Activated CD4-positive, alpha-beta T cell treated with anti-CD3 and anti-CD28 coated beads for 24 hours (primary cell): ENCODE results near the gene LRBA.

Experiments
- DNase-seq, 2 donors: peaks; one replicate each; pipeline ENCODE4 v3.0.0-alpha.2; 2020; ENCODE audit warnings: low read depth in 2 of 2

The LRBA gene

GRCh38 chr4:150501009-150501727 lies 513.9 kb downstream of the LRBA start:
- no peak for DNase-seq

DNA sequence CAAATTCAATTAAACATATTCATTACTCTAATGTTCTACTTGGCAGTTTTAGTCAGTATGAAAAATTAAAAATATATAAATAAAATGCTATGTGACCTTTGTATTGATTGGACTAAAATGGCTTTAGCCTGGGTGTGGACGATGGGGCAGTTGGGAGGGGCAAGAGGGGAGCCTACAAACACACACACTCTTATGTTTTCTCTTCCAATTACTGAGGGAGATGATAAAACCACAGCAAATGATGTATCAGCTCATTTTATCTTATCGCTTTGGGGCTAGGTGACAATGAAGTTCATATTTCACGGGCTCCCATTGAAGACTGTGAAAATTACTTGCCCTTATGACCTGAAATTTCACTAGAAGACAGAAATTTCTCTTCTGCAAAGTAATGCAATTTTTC lies 517.5 kb downstream of the LRBA start:
- DNase-seq = no peak

- DNase-seq = no peak
Observed at GRCh38 chr4:150495550-150495949, 519.5 kb downstream of the LRBA start.

DNA sequence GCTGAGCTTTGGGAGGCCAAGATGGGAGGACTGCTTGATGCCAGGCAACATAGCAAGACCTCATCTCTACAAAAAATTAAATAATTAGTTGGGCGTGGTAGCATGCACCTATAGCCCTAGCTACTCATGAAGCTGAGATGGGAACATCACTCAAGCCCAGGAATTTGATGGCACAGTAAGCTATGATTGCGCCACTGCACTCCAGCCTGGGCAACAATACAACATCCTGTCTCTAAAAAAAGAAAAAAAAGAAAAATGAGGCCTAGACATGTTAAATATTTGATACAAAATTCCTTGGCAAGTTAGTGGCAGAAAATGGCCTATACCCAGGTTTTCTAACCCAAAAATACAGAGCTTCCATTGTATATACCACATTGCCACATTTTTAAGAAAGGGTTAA lies 521.2 kb downstream of the LRBA start:
- no peak for DNase-seq

- no peak for DNase-seq
Observed at GRCh38 chr4:150491132-150492049, 523.7 kb downstream of the LRBA start.

- DNase-seq = no peak
Observed at GRCh38 chr4:150482581-150482980, 532.5 kb downstream of the LRBA start.

- no peak for DNase-seq
Observed at GRCh38 chr4:150479657-150480056, 535.4 kb downstream of the LRBA start.

GRCh38 chr4:150477869-150478268 lies 537.2 kb downstream of the LRBA start:
- DNase-seq = no peak

- DNase-seq = no peak
Observed at GRCh38 chr4:150476776-150477175, 538.3 kb downstream of the LRBA start.

GRCh38 chr4:150475763-150476162 lies 539.3 kb downstream of the LRBA start:
- DNase-seq = no peak

GRCh38 chr4:150464523-150464922 lies 550.6 kb downstream of the LRBA start:
- no peak for DNase-seq

DNA sequence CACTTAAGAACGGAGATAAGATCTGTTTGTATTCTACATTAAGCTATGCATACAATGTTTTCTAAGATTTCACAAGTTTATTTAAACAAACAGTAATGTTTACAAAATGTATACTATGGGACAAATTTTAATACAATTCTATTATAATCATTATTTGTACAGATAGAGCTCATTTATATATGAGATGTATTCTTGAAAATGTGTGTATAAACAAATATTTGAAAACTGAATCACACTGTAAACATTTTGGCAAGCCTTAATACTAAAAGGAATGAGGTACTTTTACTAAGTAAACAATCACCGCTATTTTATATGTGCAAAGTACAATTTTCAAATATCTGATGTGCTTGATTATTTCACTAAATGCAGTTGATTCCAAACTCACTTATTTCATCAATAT lies 552.3 kb downstream of the LRBA start:
- DNase-seq = no peak

- DNase-seq = no peak
Observed at GRCh38 chr4:150461957-150462356, 553.1 kb downstream of the LRBA start.

- DNase-seq = no peak
Observed at GRCh38 chr4:150457802-150458201, 557.3 kb downstream of the LRBA start.

GRCh38 chr4:150451883-150452282 lies 563.2 kb downstream of the LRBA start:
- no peak for DNase-seq

DNA sequence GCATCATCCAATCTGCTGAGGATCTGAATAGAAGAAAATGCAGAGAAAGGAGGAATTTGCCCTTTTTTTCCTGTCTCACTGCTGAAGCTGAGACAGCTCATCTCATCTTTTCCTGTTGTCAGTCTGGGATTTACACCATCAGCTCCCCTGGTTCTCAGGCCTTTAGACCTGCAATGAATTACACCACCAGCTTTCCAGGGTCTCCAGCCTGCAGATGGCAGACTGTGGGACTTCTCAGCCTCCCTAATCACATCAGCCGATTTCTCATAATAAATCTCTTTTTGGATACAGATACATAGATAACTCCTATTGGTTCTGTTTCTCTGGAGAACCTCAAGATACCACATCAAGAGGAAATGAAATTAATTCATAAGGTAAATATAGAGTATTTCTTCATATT lies 567.7 kb downstream of the LRBA start:
- no peak for DNase-seq

DNA sequence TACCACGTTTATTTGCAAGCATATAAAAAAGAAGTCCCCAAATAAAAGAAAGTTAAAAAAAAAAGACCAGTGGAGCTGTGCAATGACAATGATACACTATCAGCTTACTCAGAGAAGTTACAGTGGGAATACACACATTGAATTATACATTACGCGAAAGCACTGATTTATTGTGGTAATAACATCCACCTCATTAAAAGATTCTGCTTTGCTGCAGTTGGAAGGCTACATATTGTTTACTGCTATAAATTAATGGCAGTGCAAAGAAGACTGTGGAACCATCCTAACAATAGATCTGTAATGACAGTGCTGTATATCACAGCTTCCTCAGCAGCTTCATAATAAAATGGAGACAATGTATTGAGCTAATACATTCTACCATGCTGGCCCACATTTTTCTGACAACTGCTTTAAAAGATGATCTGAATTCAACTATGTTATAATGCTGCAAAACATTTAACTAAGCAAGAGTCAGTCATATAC lies 575.6 kb downstream of the LRBA start:
- DNase-seq = no peak

- DNase-seq = peak in 1 of 2 donors; percentile 3
Observed at GRCh38 chr4:150436598-150437370, 578.3 kb downstream of the LRBA start.

GRCh38 chr4:150431221-150431620 lies 583.9 kb downstream of the LRBA start:
- no peak for DNase-seq

DNA sequence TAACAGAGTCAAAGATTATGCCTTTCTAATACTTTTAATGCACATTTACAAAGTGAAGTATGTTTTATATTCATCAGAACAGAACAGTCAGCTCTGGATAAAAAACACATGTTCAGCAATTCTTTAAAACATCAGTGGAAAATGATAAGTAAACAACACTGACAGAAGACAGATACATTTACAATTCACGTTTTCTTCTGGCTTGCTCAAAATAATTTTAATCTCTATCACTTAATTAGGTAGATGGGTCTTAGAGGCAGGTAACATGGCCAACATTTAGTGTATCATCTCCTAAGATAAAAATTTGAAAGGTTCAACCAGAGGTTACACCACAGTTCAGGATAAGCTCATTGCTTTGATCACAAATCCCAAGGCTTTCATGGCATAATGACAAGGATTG lies 589.9 kb downstream of the LRBA start:
- DNase-seq = no peak

DNA sequence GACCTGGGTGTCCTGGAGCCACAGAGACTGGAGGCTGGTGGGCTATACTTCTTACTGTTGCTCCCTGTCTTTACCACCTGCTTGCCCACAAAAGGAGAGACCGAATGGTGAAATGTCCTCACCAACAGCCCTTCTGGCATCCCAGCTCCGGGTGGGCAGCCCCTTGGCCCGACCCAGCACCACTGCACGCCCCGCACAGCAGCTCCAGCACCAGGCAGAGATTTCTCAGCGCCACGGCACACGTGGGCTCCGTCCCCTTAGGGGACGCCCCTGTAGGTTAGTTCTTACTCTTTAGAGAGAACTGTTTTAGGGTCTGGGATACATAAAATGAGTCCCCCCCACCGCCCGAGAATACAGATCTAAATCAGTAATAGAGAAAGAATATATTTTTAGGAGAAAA lies 591.6 kb downstream of the LRBA start:
- no peak for DNase-seq

GRCh38 chr4:150423074-150423473 lies 592.0 kb downstream of the LRBA start:
- DNase-seq = no peak
